WTC11 (cell line): ENCODE results near the gene CPEB3. TPM values are rescaled to one million over a fixed set of nuclear protein-coding genes. Genes with fewer than 3 reads are reported as not detected.

Source experiments
- ATAC-seq: fragments of 200-7000 bp; cut with Tn5 transposase; 2 replicates; pipeline ENCODE4 v1.10.0; 2021; ENCODE audit warnings: mild to moderate bottlenecking, moderate library complexity
- CTCF ChIA-PET: fragments of 300-600 bp; sonication (Branson Sonifier 250); formaldehyde crosslinking; loops from one replicate; lab custom pipeline; 2021; ENCODE audit warnings: antibody characterized with exemption; lab: Charles Lee
- POLR2A ChIA-PET: fragments of 350-600 bp; sonication (Branson Sonifier 250); formaldehyde crosslinking; loops from one replicate; lab custom pipeline; 2021; ENCODE audit warnings: antibody characterized with exemption; lab: Charles Lee
- DNase-seq: peaks from one replicate; pipeline ENCODE4 v3.0.0; 2021; ENCODE audit warnings: low spot score
- H3K27ac Mint-ChIP-seq: 2 replicates; pipeline ENCODE4 v1.8.0; 2021; ENCODE audit warnings: mixed read lengths
- H3K27me3 Mint-ChIP-seq: 2 replicates; pipeline ENCODE4 v1.8.0; 2021; ENCODE audit warnings: low read depth, mild to moderate bottlenecking, moderate library complexity, mixed read lengths
- H3K36me3 Mint-ChIP-seq: 2 replicates; pipeline ENCODE4 v1.8.0; 2021; ENCODE audit warnings: mixed read lengths
- H3K4me1 Mint-ChIP-seq: 2 replicates; pipeline ENCODE4 v1.8.0; 2022; ENCODE audit warnings: mixed read lengths
- H3K4me3 Mint-ChIP-seq: 2 replicates; pipeline ENCODE4 v1.8.0; 2021; ENCODE audit warnings: mild to moderate bottlenecking, moderate library complexity, mixed read lengths
- H3K9me3 Mint-ChIP-seq: 2 replicates; pipeline ENCODE4 v1.8.0; 2021; ENCODE audit warnings: mixed read lengths
- AFF4 ChIP-seq: sonication (generic); formaldehyde crosslinking; IDR thresholded peaks from 2 replicates; pipeline ENCODE4 v1.8.1; 2023; ENCODE audit warnings: mild to moderate bottlenecking, missing genetic modification reagents, borderline replicate concordance
- ARID4B ChIP-seq: sonication (generic); formaldehyde crosslinking; IDR thresholded peaks from 2 replicates; pipeline ENCODE4 v1.8.0; 2023; ENCODE audit warnings: missing genetic modification reagents, mild to moderate bottlenecking, borderline replicate concordance
- ATF3 ChIP-seq: sonication (generic); formaldehyde crosslinking; conservative IDR thresholded peaks from 2 replicates; pipeline ENCODE4 v1.8.1; 2022; ENCODE audit warnings: mild to moderate bottlenecking, missing genetic modification reagents
- CBFB ChIP-seq: sonication (generic); formaldehyde crosslinking; IDR thresholded peaks from 2 replicates; pipeline ENCODE4 v1.8.1; 2022; ENCODE audit warnings: mild to moderate bottlenecking, low read depth, missing genetic modification reagents
- CREM ChIP-seq: sonication (generic); formaldehyde crosslinking; IDR thresholded peaks from 2 replicates; pipeline ENCODE4 v1.8.1; 2022; ENCODE audit warnings: mild to moderate bottlenecking, missing genetic modification reagents, moderate library complexity
- E2F4 ChIP-seq: sonication (generic); formaldehyde crosslinking; IDR thresholded peaks from 2 replicates; pipeline ENCODE4 v1.8.1; 2022; ENCODE audit warnings: low read depth, mild to moderate bottlenecking, moderate library complexity, missing genetic modification reagents, borderline replicate concordance
- E2F5 ChIP-seq: sonication (generic); formaldehyde crosslinking; IDR thresholded peaks from 2 replicates; pipeline ENCODE4 v1.8.1; 2022; ENCODE audit warnings: mild to moderate bottlenecking, moderate library complexity, missing genetic modification reagents
- FOXK1 ChIP-seq: sonication (generic); formaldehyde crosslinking; IDR thresholded peaks from 2 replicates; pipeline ENCODE4 v1.8.0; 2022; ENCODE audit warnings: mild to moderate bottlenecking, moderate library complexity, missing genetic modification reagents
- FOXP4 ChIP-seq: sonication (generic); formaldehyde crosslinking; IDR thresholded peaks from 2 replicates; pipeline ENCODE4 v1.8.0; 2022; ENCODE audit warnings: mild to moderate bottlenecking, missing genetic modification reagents
- GABPB1 ChIP-seq: sonication (generic); formaldehyde crosslinking; IDR thresholded peaks from 2 replicates; pipeline ENCODE4 v1.8.1; 2023; ENCODE audit warnings: mild to moderate bottlenecking, missing genetic modification reagents
- MAX ChIP-seq: sonication (generic); formaldehyde crosslinking; IDR thresholded peaks from 2 replicates; pipeline ENCODE4 v1.8.0; 2022; ENCODE audit warnings: mild to moderate bottlenecking, missing genetic modification reagents
- NFATC4 ChIP-seq: fragments of 250-450 bp; sonication (Bioruptor Pico); IDR thresholded peaks from 2 replicates; pipeline ENCODE4 v1.9.0; 2021; ENCODE audit warnings: mild to moderate bottlenecking
- SOX15 ChIP-seq: fragments of 250-450 bp; sonication (Bioruptor Pico); IDR thresholded peaks from 2 replicates; pipeline ENCODE4 v1.9.0; 2021; ENCODE audit warnings: mild to moderate bottlenecking
- ZBTB21 ChIP-seq: sonication (generic); formaldehyde crosslinking; IDR thresholded peaks from 2 replicates; pipeline ENCODE4 v1.8.1; 2023; ENCODE audit warnings: mild to moderate bottlenecking, missing genetic modification reagents, borderline replicate concordance
- ZNF138 ChIP-seq: sonication (generic); formaldehyde crosslinking; conservative IDR thresholded peaks from 2 replicates; pipeline ENCODE4 v1.8.1; 2022; ENCODE audit warnings: mild to moderate bottlenecking, moderate library complexity, missing genetic modification reagents
- ZNF423 ChIP-seq: fragments of 250-450 bp; sonication (Bioruptor Pico); IDR thresholded peaks from 2 replicates; pipeline ENCODE4 v2.1.2; 2022; ENCODE audit warnings: mild to moderate bottlenecking, moderate library complexity
- ZSCAN18 ChIP-seq: fragments of 250-450 bp; sonication (Bioruptor Pico); IDR thresholded peaks from 2 replicates; pipeline ENCODE4 v2.1.2; 2022; ENCODE audit warnings: mild to moderate bottlenecking, moderate library complexity
- total RNA-seq: library from RNA; stranded (reverse); gene quantifications from 3 replicates; pipeline ENCODE4 v1.2.3, GENCODE V29; 2021

The CPEB3 gene
- total RNA-seq, 1 experiment from 2014 or later = 2.4 TPM

GRCh38 chr10:92239151-92239599 is 51.7 kb downstream of the CPEB3 start (continued):
- TF ChIP-seq FOXP4 (CRISPR knock-in tag) (no peak), FOXK1 (CRISPR knock-in tag) (no peak), ZNF138 (CRISPR knock-in tag) (no peak), ZSCAN18 (CRISPR knock-in tag) (no peak), ZNF423 (CRISPR knock-in tag) (peak; percentile 55; the same call in 1 of the 2 replicates), ATF3 (CRISPR knock-in tag) (no peak), E2F5 (CRISPR knock-in tag) (no peak), CBFB (CRISPR knock-in tag) (no peak), ZBTB21 (CRISPR knock-in tag) (no peak)

- ChIA-PET POLR2A (interaction anchor here (1.2 to 2.1 kb wide), 2 partner anchors 19 to 52 kb away, joined by 3 to 8 read pairs; partner anchors contain the start of genes CPEB3 and MARCHF5), CTCF (interaction anchor here (1.0 kb wide), 2 partner anchors 22 to 56 kb away, joined by 3 read pairs; no protein-coding TSS in a partner anchor)
- ATAC-seq (no peak), DNase-seq (no peak)
- Mint-ChIP-seq H3K4me3 (peak overlapping the region; percentile 91), H3K9me3 (no peaks in the 10 kb centered on the region), H3K36me3 (no peaks in the 10 kb centered on the region), H3K4me1 (peaks cover 36% of the 10 kb centered on the region), H3K27me3 (peaks cover 40% of the 10 kb centered on the region), H3K27ac (no peak overlapping the region)
- TF ChIP-seq NFATC4 = no peak
- no peak for TF ChIP-seq ARID4B
- TF ChIP-seq CREM (CRISPR knock-in tag) = no peak
- no peak for TF ChIP-seq MAX (CRISPR knock-in tag)
- no peak for TF ChIP-seq SOX15 (CRISPR knock-in tag)
- TF ChIP-seq AFF4 (CRISPR knock-in tag) = no peak
- TF ChIP-seq GABPB1 (CRISPR knock-in tag) = peak; percentile 57; the same call in 1 of the 2 replicates
- TF ChIP-seq E2F4 (CRISPR knock-in tag) = no peak
These were observed 52.2 kb downstream of the CPEB3 start for GRCh38 chr10:92238586-92239098.
